Measurements from ENCODE around the gene JAZF1.

- no peak for TF ChIP-seq EZH2 (IDR thresholded peaks at IDR 0.05; ENCODE audit: borderline replicate concordance, low read length)
- TF ChIP-seq CTCF (IDR thresholded peaks at IDR 0.05; ENCODE audit: low read length) = no peak
Measured at GRCh38 chr7:28008171-28008570, 172.4 kb downstream of the JAZF1 start.

Data from OCI-LY1 (cell line).